ENCODE data around the gene TSC1. TPM values are rescaled to one million over a fixed set of nuclear protein-coding genes. Genes with fewer than 3 reads are reported as not detected.

The TSC1 gene
- total and polyA plus RNA-seq, 10 of the 15 experiments (the other 5 are each of a cell fraction or from before 2014, with no cell fraction given): 4.0 to 48.0 (median 14.9) TPM

GRCh38 chr9:132976571-132976970 is 32.2 kb upstream of the TSC1 start (continued):
- TF ChIP-seq ELK1 (IDR thresholded peaks at IDR 0.05; ENCODE audit: low read depth, low read length): no peak
- TF ChIP-seq RELB (IDR thresholded peaks at IDR 0.05; ENCODE audit: low read depth): no peak
- TF ChIP-seq MEF2B (IDR thresholded peaks at IDR 0.05; ENCODE audit: partially characterized antibody, poor library complexity, severe bottlenecking): no peak
- TF ChIP-seq ETV6 (conservative IDR thresholded peaks at IDR 0.05 in 1 of 2, IDR thresholded peaks at IDR 0.05 in 1 of 2; ENCODE audit: borderline replicate concordance in 1 of 2, low read depth in 1 of 2): no peak
- TF ChIP-seq PAX8 (IDR thresholded peaks at IDR 0.05): no peak
- TF ChIP-seq ZNF207 (IDR thresholded peaks at IDR 0.05; ENCODE audit: borderline replicate concordance): no peak
- no peak for TF ChIP-seq IKZF2 (IDR thresholded peaks at IDR 0.05)
- TF ChIP-seq MYB (IDR thresholded peaks at IDR 0.05; ENCODE audit: borderline replicate concordance, low read depth, low read length): no peak
- TF ChIP-seq ZNF622 (IDR thresholded peaks at IDR 0.05): no peak

- BruUV-seq (replicated peaks): no TSS peak
- Histone ChIP-seq H3K4me2 (ENCODE audit: control insufficient read depth, insufficient read depth) (no peak overlapping the region), H3K9me3 (replicated peaks; ENCODE audit: control insufficient read depth, insufficient read depth, low read length) (no peaks in the 10 kb centered on the region; the same call in 2 of the 3 replicates), H3K4me1 (ENCODE audit: control insufficient read depth, insufficient read depth, low read length) (no peaks in the 10 kb centered on the region), H4K20me1 (ENCODE audit: control insufficient read depth, insufficient read depth) (no peaks in the 10 kb centered on the region), H3K4me3 (no peak overlapping the region), H3K36me3 (ENCODE audit: control insufficient read depth in 2 of 2, insufficient read depth in 2 of 2, low read length in 1 of 2) (no peaks in the 10 kb centered on the region), H3K27ac (ENCODE audit: control insufficient read depth, insufficient read depth) (no peak overlapping the region), H3K9ac (ENCODE audit: control insufficient read depth, insufficient read depth, low read length) (no peak overlapping the region), H2AFZ (ENCODE audit: control insufficient read depth, low read depth, low read length) (no peak overlapping the region), H3K79me2 (ENCODE audit: control insufficient read depth, insufficient read depth, low read length) (no peaks in the 10 kb centered on the region), H3K27me3 (replicated peaks in 1 of 2; ENCODE audit: control insufficient read depth in 2 of 2, insufficient read depth in 2 of 2, low read length in 1 of 2) (peaks cover 6% of the 10 kb centered on the region in 2 experiments; a peak in 1 of 4 replicates)
- SMC1A ChIA-PET (ENCODE audit: uncharacterized antibody, unreplicated experiment): interaction anchor here (1.3 kb wide), 1 partner anchor 46 kb away, joined by 3 read pairs; no protein-coding TSS in a partner anchor
- no peak for FAIRE-seq
- POLR2A ChIA-PET: no interaction called here
- WGBS (ENCODE audit: insufficient coverage, insufficient replicate concordance, low lambda C conversion rate, missing lambda C conversion rate): 43% methylated on average over 6 of the region's 6 CpGs
- RAD21 ChIA-PET (ENCODE audit: unreplicated experiment): no interaction called here
- in situ Hi-C loops (cut with MboI) (no loop called here), intact Hi-C loops (cut with micrococcal nuclease; ENCODE audit: unreplicated experiment) (loop anchor here (10.0 kb wide), 1 partner anchor 171 kb away; no protein-coding TSS in a partner anchor)
- CTCF ChIA-PET: interaction anchor here (1.3 to 2.1 kb wide), 5 partner anchors 8 to 54 kb away, joined by 3 to 12 read pairs (median 4); no protein-coding TSS in a partner anchor
- DNase-seq (ENCODE audit: low read depth, low spot score): no peak
- no peak for ATAC-seq
- TF ChIP-seq, protein P1, sequence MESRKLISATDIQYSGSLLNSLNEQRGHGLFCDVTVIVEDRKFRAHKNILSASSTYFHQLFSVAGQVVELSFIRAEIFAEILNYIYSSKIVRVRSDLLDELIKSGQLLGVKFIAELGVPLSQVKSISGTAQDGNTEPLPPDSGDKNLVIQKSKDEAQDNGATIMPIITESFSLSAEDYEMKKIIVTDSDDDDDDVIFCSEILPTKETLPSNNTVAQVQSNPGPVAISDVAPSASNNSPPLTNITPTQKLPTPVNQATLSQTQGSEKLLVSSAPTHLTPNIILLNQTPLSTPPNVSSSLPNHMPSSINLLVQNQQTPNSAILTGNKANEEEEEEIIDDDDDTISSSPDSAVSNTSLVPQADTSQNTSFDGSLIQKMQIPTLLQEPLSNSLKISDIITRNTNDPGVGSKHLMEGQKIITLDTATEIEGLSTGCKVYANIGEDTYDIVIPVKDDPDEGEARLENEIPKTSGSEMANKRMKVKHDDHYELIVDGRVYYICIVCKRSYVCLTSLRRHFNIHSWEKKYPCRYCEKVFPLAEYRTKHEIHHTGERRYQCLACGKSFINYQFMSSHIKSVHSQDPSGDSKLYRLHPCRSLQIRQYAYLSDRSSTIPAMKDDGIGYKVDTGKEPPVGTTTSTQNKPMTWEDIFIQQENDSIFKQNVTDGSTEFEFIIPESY (IDR thresholded peaks at IDR 0.05): no peak
- TF ChIP-seq SREBF1 (IDR thresholded peaks at IDR 0.05; ENCODE audit: low read length) (no peak), NFYB (IDR thresholded peaks at IDR 0.05; ENCODE audit: insufficient read depth, low read depth, low read length) (no peak), POU2F2 (IDR thresholded peaks at IDR 0.05; ENCODE audit: borderline replicate concordance, low read depth, low read length) (no peak), CREB1 (IDR thresholded peaks at IDR 0.05; ENCODE audit: low read depth) (no peak), BACH1 (IDR thresholded peaks at IDR 0.05; ENCODE audit: borderline replicate concordance) (no peak), KDM1A (IDR thresholded peaks at IDR 0.05; ENCODE audit: borderline replicate concordance) (no peak), PAX5 (IDR thresholded peaks at IDR 0.05; ENCODE audit: borderline replicate concordance, low read depth, low read length) (no peak), MYB (IDR thresholded peaks at IDR 0.05; ENCODE audit: borderline replicate concordance, low read depth, low read length) (no peak), CHD4 (IDR thresholded peaks at IDR 0.05) (no peak), SP1 (IDR thresholded peaks at IDR 0.05; ENCODE audit: low read depth, low read length) (no peak), RB1 (IDR thresholded peaks at IDR 0.05; ENCODE audit: borderline replicate concordance) (no peak)
Measured at GRCh38 chr9:132975961-132976360, 31.5 kb upstream of the TSC1 start.
